NCI-H2029 treated with DMSO at 0.1 percent for 48 hours (cell line): ENCODE measurements around the gene RERE.

Source experiments
- DNase-seq: peaks from one replicate; lab custom pipeline; 2025; lab: John Stamatoyannopoulos, UW

The RERE gene

GRCh38 chr1:8664887-8665286 is 152.6 kb downstream of the RERE start:
- no peak for DNase-seq

GRCh38 chr1:8663915-8664329 is 153.5 kb downstream of the RERE start:
- DNase-seq: no peak

DNA sequence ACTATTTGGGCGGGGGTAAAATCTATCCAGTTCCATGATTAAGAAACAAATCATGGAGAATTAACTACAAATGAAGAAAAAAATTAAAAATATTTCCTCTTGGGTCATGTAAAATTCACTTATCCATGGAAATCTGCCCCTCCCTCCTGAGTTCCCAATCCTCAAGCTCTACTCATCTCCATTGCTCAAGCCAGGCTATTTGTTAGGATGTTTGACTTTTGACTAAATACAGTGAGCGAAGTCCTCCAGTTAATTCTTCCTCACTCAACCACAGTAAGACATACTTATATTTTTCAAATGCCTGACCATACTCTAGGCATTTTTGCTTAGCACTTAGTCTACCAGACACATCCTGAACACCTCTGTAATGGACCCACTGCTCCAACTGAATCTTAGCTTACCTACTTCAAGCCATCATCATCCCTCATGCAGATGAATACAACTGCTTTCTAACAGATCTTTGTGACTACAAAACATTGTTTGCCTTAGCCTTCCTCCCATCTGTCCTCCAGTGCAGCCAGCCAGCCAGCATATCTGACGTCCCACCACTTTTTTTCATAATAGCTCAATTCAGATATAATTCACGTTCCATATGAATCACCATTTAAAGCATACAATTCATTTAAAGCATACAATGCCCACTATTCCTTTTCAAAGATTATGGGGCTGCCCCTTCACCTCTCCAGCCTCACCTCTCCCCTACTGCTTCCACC is 154.2 kb downstream of the RERE start:
- no peak for DNase-seq

DNA sequence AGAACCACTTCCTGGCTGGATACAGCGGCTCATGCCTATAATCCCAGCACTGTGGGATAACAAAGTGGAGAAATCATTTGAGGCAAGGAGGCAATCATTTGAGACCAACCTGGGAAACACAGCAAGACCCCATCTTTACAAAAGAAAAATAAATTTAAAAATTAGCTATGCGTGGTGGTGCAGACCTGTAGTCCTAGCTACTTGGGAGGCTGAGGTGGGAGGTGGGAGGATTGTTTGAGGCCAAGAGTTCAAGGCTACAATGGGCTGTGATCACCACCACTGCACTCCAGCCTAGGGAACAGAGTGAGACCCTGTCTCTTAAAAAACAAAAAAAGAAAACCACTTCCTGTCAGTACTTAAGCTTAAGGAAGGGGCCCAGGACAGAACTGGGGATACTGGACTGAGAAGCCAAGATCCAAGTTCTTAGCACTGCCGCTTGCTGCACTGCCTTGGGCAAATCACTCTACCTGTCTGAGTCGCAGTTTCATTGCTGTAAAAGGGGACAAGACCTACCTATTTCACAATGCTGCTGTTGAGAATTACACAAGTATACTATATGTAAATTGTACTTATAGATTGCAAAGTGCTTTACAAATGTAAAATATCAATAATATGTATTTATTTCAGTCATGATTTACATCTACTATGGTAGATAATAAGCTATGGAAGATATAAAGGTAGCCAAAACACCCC is 154.9 kb downstream of the RERE start:
- no peak for DNase-seq

GRCh38 chr1:8661185-8662110 is 156.0 kb downstream of the RERE start:
- no peak for DNase-seq

DNA sequence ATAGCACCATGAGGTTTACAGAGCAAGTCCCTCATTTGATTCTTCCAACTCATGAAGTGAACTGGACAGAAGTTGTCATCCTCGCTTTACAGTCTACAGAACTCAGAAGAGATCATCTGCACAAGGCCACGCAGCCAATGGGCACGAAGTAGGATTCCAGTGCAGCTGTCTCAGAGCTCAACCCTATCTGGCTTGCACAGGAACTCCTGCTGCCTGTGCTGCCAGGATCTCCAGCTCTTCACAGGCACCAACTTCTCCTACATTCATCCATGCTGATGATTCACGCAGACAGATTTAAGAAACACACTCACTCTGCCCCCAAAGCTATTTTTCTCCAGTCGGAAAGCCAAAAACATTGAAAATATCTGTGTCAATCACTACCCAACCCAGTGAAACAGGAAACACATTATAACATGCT is 157.0 kb downstream of the RERE start:
- DNase-seq: no peak

- no peak for DNase-seq
Observed at GRCh38 chr1:8659593-8659992, 157.8 kb downstream of the RERE start.

- DNase-seq: no peak
Observed at GRCh38 chr1:8653878-8654277, 163.6 kb downstream of the RERE start.

DNA sequence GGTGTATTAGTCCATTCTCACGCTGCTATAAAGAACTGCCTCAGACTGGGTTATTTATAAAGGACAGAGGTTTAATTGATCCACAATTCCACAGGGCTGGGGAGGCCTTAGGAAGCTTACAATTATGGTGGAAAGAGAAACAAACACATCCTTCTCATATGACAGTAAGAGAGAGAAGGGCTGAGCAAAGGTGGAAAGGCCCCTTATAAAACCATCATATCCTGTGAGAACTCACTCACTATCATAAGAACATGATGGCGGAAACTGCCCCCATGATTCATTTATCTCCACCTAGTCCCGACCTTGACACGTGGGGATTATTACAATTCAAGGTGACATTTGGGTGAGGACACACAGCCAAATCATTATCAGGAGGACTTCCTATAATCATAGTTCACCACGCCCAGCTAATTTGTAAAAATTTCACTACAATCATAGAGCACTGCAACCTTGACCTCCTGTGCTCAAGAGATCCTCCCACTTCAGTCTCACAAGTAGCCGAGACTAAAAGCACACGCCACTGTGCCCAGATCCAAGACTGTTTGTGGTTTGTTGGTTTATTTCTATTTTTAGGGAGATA is 164.9 kb downstream of the RERE start:
- no peak for DNase-seq

- no peak for DNase-seq
Observed at GRCh38 chr1:8651962-8652361, 165.5 kb downstream of the RERE start.

GRCh38 chr1:8651236-8651890 is 166.1 kb downstream of the RERE start:
- DNase-seq: no peak

- DNase-seq: no peak
Observed at GRCh38 chr1:8649875-8650274, 167.6 kb downstream of the RERE start.

GRCh38 chr1:8649027-8649426 is 168.4 kb downstream of the RERE start:
- DNase-seq: no peak

- DNase-seq: no peak
Observed at GRCh38 chr1:8646996-8647395, 170.4 kb downstream of the RERE start.

- DNase-seq: peak; percentile 68
Observed at GRCh38 chr1:8646189-8646588, 171.3 kb downstream of the RERE start.

GRCh38 chr1:8643542-8644536 is 173.6 kb downstream of the RERE start:
- no peak for DNase-seq

GRCh38 chr1:8642114-8642513 is 175.3 kb downstream of the RERE start:
- DNase-seq: no peak

DNA sequence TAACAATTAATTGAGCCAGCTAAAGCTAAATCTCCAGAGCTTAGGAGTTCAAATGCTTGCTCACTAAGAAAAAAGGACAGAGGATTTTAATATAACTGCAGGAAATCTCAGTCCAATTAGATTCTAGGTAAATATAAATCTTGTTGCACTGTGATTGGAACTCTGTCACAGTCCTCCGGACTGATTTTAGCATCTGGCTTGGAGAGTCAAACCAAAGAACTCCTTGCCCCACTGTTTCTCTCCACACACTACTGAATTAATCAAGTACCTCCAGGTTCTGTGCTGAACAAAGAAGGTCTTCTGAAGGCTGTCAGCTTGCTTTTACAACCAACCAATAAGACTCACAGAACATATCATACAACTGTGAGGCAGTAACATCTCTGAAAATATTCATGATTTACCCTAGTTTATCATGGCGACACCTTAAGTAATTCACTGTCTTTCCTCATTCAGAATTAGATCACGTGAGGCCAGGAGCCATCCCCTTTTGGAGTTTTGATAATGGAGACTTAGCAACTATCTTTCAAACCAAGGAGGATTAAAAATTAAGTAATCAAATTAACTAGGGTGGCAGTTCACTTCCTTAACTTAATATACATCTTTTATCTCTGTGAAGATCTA is 176.0 kb downstream of the RERE start:
- no peak for DNase-seq

GRCh38 chr1:8640950-8641349 is 176.5 kb downstream of the RERE start:
- DNase-seq: no peak

DNA sequence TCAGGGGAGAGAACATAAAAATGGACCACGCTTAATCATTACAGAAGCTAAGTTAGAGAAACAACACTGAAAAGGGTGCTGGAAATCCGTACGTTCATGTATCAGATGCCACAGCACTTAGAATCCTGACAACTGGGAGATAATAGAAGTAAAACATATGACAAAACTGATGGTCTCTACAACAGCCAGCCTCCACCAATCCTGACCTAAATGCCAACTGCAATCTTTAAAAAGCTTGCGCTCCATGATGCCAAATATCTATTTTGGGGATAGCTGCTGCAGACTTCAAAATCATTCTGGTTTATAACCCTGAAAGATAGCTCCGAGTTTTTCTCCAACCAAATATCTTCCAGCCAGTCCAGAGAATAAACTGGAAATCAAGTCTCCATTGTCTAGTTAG is 178.3 kb downstream of the RERE start:
- DNase-seq: no peak
